HepG2 (cell line): Measurements from ENCODE around the gene SLC2A6. TPM values are rescaled to one million over a fixed set of nuclear protein-coding genes. Genes with fewer than 3 reads are reported as not detected.

Source experiments
- CEBPG ChIP-seq: IDR thresholded peaks from 2 replicates; pipeline ENCODE4 v1.6.1; 2016
- FOXP1 ChIP-seq, 2 experiments: fragments of 450-650 bp in 1 of 2; IDR thresholded peaks; 2 replicates each; pipeline ENCODE4 v1.6.1; 2017 to 2018; ENCODE audit warnings: antibody characterized with exemption in 1 of 2
- GABPA ChIP-seq, 2 experiments: IDR thresholded peaks; 2 replicates each; pipeline ENCODE4 v1.6.1; 2011 to 2016; ENCODE audit warnings: low read depth in 2 of 2, low read length in 1 of 2, missing biosample characterization in 1 of 2, missing genetic modification characterization in 1 of 2
- MED1 ChIP-seq: sonication (generic); formaldehyde crosslinking; IDR thresholded peaks from 2 replicates; pipeline ENCODE4 v1.4.0; 2020; ENCODE audit warnings: missing genetic modification reagents
- ZNF512 ChIP-seq: sonication (generic); formaldehyde crosslinking; IDR thresholded peaks from 2 replicates; pipeline ENCODE4 v1.4.0; 2020; ENCODE audit warnings: mild to moderate bottlenecking, missing genetic modification reagents
- ZNF687 ChIP-seq: sonication (generic); formaldehyde crosslinking; IDR thresholded peaks from 2 replicates; pipeline ENCODE4 v1.5.1; 2020; ENCODE audit warnings: mild to moderate bottlenecking, missing genetic modification reagents, moderate library complexity
- polyA plus RNA-seq, 8 experiments: library from polyadenylated mRNA; depleted of rRNA in 3 of 8; stranded (reverse) in 7 of 8; unstranded in 1 of 8; fragments of >200 nt; fragmentation: Illumina TruSeq in 4 of 8; extraction: Trizol in 4 of 8; gene quantifications; 2 replicates each; pipeline versions ENCODE4 v1.2.1 to v1.2.3, GENCODE V29; 2011 to 2016; ENCODE audit warnings: low read depth in 4 of 8, missing spikeins in 1 of 8, mixed read lengths in 1 of 8; ENCODE audit not compliant: insufficient read depth in 1 of 8
- total RNA-seq, 5 experiments: library from RNA; depleted of rRNA; stranded (reverse); fragments of >200 nt; fragmentation: Illumina TruSeq; extraction: Trizol; gene quantifications; 2 replicates each; pipeline ENCODE4 v1.2.3, GENCODE V29; 2016; ENCODE audit warnings: low read depth in 1 of 5
- TF ChIP-seq, protein P1 (sequence below), 2 experiments: fragments of 450-650 bp in 1 of 2; sonication (generic) in 1 of 2; formaldehyde crosslinking; IDR thresholded peaks; 2 replicates each; pipeline versions ENCODE4 v1.5.0 to v1.8.0; 2020 to 2022; ENCODE audit warnings: mild to moderate bottlenecking in 1 of 2, missing genetic modification reagents in 1 of 2

Gene SLC2A6
- total and polyA plus RNA-seq, 2 of the 13 experiments (the other 11 are each of a cell fraction or from before 2014, with no cell fraction given), result 4.1 to 15.0 TPM

GRCh38 chr9:133458643-133459312, 20.1 kb downstream of the SLC2A6 start (continued):
- peak; percentile 37 for TF ChIP-seq ZNF687 (CRISPR knock-in tag)
- TF ChIP-seq FOXP1 (IDR thresholded peaks at IDR 0.05), result no peak
- no peak for TF ChIP-seq FOXP1 (CRISPR knock-in tag; IDR thresholded peaks at IDR 0.05)
- TF ChIP-seq MED1 (CRISPR knock-in tag), result peak; percentile 24; the same call in 1 of the 2 replicates
- TF ChIP-seq, protein P1, sequence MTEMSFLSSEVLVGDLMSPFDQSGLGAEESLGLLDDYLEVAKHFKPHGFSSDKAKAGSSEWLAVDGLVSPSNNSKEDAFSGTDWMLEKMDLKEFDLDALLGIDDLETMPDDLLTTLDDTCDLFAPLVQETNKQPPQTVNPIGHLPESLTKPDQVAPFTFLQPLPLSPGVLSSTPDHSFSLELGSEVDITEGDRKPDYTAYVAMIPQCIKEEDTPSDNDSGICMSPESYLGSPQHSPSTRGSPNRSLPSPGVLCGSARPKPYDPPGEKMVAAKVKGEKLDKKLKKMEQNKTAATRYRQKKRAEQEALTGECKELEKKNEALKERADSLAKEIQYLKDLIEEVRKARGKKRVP (CRISPR knock-in tag; IDR thresholded peaks at IDR 0.05), result peak in 1 of 2 experiments; percentile 58; a peak in 1 of 4 replicates
- no peak for TF ChIP-seq ZNF512 (CRISPR knock-in tag)
- peak; percentile 66 for TF ChIP-seq CEBPG
- no peak for TF ChIP-seq GABPA (IDR thresholded peaks at IDR 0.05; ENCODE audit: low read depth, low read length)
- 0 out of 2 replicates have a peak, but pooled peaks have one; percentile 13 for TF ChIP-seq GABPA (CRISPR knock-in tag; IDR thresholded peaks at IDR 0.05; ENCODE audit: low read depth)
- TF ChIP-seq, all 625 proteins: peak for 19
